ENCODE measurements around the gene SHPK. TPM values are rescaled to one million over a fixed set of nuclear protein-coding genes. Genes with fewer than 3 reads are reported as not detected.

The SHPK gene
- total and polyA plus RNA-seq, 3 donors from 2014 or later: 9.0 to 33.8 (median 23.6) TPM

- WGBS, 2 donors: 81 to 83% methylated on average over 8 to 14 of the region's 14 CpGs
- intact Hi-C loops (cut with DNase I; ENCODE audit: low total_unique reads): no loop called here
- TF ChIP-seq POLR2A (IDR thresholded peaks at IDR 0.05): no peak
- TF ChIP-seq, protein P1, sequence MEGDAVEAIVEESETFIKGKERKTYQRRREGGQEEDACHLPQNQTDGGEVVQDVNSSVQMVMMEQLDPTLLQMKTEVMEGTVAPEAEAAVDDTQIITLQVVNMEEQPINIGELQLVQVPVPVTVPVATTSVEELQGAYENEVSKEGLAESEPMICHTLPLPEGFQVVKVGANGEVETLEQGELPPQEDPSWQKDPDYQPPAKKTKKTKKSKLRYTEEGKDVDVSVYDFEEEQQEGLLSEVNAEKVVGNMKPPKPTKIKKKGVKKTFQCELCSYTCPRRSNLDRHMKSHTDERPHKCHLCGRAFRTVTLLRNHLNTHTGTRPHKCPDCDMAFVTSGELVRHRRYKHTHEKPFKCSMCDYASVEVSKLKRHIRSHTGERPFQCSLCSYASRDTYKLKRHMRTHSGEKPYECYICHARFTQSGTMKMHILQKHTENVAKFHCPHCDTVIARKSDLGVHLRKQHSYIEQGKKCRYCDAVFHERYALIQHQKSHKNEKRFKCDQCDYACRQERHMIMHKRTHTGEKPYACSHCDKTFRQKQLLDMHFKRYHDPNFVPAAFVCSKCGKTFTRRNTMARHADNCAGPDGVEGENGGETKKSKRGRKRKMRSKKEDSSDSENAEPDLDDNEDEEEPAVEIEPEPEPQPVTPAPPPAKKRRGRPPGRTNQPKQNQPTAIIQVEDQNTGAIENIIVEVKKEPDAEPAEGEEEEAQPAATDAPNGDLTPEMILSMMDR (IDR thresholded peaks at IDR 0.05): no peak
- no peak for DNase-seq
- Histone ChIP-seq H3K27me3 (no peaks in the 10 kb centered on the region), H3K4me1 (no peaks in the 10 kb centered on the region), H3K27ac (no peak overlapping the region), H3K9me3 (no peaks in the 10 kb centered on the region), H3K36me3 (ENCODE audit: low read depth, missing control alignments) (no peaks in the 10 kb centered on the region), H3K4me3 (no peak overlapping the region)
Measured at GRCh38 chr17:3610523-3610922, 25.5 kb downstream of the SHPK start.

DNA sequence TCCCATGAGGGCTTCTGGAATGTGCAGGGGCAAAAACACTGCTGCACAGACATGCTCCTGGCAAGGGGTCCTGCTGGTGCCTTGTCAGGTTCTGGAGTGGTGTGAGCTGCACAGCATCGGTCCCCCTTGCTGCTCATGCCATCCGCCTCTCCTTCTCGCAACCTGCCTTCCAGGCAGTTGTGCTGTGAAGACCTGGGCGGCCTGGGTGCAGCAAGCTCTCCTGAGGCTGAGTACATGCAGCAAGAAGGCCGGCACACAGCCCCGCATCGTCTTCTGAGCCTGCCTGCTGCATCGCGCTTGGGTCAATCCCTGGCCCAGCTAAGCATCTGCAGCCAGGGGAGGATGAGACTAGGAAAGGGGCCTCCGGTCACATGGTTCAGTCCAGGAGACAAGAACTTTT, 26.4 kb downstream of the SHPK start:
- H3K4me3 ChIP-seq: no peak overlapping the region
- TF ChIP-seq, protein P1 (IDR thresholded peaks at IDR 0.05): no peak
- no peak for TF ChIP-seq POLR2A (IDR thresholded peaks at IDR 0.05)
- intact Hi-C loops (cut with DNase I; ENCODE audit: low total_unique reads): no loop called here
- H3K27ac ChIP-seq: no peak overlapping the region
- no peak for DNase-seq
- no peaks in the 10 kb centered on the region for H3K36me3 ChIP-seq (ENCODE audit: low read depth, missing control alignments)
- no peaks in the 10 kb centered on the region for H3K9me3 ChIP-seq
- no peaks in the 10 kb centered on the region for H3K4me1 ChIP-seq
- H3K27me3 ChIP-seq: no peaks in the 10 kb centered on the region
- WGBS, 2 donors: 96% methylated on average over 4 to 10 of the region's 10 CpGs

DNA sequence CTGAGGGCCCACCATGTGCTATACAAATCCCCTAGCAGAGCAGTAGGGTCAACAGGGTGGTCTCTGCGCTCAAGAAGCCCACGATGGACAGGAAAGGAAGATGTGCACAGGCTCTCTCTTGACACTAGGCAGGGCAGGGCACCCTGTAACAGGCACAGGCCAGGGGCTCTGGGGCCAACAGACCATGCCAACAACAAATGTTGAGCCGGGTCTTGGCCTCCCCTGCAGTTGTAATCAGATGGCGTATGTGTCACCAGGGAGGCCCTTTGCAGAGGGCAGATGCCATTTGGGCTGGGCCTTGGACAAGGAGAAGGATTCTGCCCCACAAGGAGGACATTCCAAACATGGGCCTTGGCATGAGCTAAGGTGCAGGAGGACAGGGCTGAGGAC, 32.2 kb downstream of the SHPK start:
- H3K27me3 ChIP-seq: no peaks in the 10 kb centered on the region
- no peak overlapping the region for H3K27ac ChIP-seq
- H3K4me3 ChIP-seq: no peak overlapping the region
- H3K36me3 ChIP-seq (ENCODE audit: low read depth, missing control alignments): no peaks in the 10 kb centered on the region
- TF ChIP-seq, protein P1 (IDR thresholded peaks at IDR 0.05): no peak
- no peak for TF ChIP-seq POLR2A (IDR thresholded peaks at IDR 0.05)
- intact Hi-C loops (cut with DNase I; ENCODE audit: low total_unique reads): no loop called here
- no peaks in the 10 kb centered on the region for H3K9me3 ChIP-seq
- H3K4me1 ChIP-seq: no peaks in the 10 kb centered on the region
- 86 to 88% methylated on average over 4 of the region's 4 CpGs for WGBS, 2 donors
- DNase-seq: no peak

DNA sequence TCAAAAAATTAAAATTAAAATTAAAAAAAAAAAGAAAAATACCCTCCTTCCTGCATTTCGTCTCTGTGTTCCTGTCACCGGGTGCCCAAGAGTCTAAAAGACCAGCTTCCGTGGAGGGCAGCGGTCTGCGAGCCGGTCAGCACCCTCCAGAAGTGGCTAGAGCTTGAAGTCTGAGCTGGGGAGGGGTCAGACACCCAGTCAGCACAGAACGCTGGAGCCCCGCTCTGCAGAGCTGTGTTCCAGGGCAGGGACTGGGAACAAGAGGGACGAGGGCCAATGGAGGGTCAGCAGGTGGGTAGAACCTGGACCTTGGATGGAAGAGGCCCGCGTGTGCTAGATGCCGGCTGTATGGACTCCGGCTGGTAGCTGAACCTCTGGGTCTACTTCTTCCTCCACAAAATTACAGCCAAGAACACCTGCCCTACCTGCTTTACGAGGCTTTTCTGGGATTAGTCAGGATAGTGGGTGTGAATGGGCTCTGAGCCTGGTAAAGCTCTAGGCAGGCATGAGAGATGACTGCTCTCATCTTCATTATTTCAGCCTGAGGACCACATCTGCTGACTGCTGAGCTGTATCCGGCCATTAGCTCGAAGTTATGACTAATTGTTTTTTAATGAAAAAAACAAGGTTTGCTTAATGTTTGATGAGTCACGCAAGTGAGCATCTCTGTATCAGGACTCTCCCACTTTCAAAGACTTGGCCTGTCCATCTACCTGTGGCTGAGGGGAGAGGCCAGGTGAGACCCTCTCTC, 32.8 kb downstream of the SHPK start:
- intact Hi-C loops (cut with DNase I; ENCODE audit: low total_unique reads): no loop called here
- H3K36me3 ChIP-seq (ENCODE audit: low read depth, missing control alignments): no peaks in the 10 kb centered on the region
- H3K4me1 ChIP-seq: no peaks in the 10 kb centered on the region
- WGBS, 2 donors: 93 to 96% methylated on average over 13 to 17 of the region's 17 CpGs
- no peaks in the 10 kb centered on the region for H3K27me3 ChIP-seq
- H3K9me3 ChIP-seq: no peaks in the 10 kb centered on the region
- H3K27ac ChIP-seq: no peak overlapping the region
- H3K4me3 ChIP-seq: no peak overlapping the region
- no peak for DNase-seq
- TF ChIP-seq POLR2A (IDR thresholded peaks at IDR 0.05): no peak
- TF ChIP-seq, protein P1 (IDR thresholded peaks at IDR 0.05): no peak

GRCh38 chr17:3602499-3602898, 33.6 kb downstream of the SHPK start:
- Histone ChIP-seq H3K9me3 (no peaks in the 10 kb centered on the region), H3K27ac (no peak overlapping the region), H3K36me3 (ENCODE audit: low read depth, missing control alignments) (no peaks in the 10 kb centered on the region), H3K4me1 (no peaks in the 10 kb centered on the region), H3K27me3 (no peaks in the 10 kb centered on the region), H3K4me3 (no peak overlapping the region)
- peak; percentile 40 for DNase-seq
- TF ChIP-seq, protein P1 (IDR thresholded peaks at IDR 0.05): peak; percentile 25 to 50 (median 50)
- no peak for TF ChIP-seq POLR2A (IDR thresholded peaks at IDR 0.05)
- intact Hi-C loops (cut with DNase I; ENCODE audit: low total_unique reads): no loop called here
- 83 to 84% methylated on average over 16 of the region's 16 CpGs for WGBS, 2 donors

Measured in testis (tissue), 3 donors.